ENCODE results near the gene ANXA3.

ANXA3 gene

DNA sequence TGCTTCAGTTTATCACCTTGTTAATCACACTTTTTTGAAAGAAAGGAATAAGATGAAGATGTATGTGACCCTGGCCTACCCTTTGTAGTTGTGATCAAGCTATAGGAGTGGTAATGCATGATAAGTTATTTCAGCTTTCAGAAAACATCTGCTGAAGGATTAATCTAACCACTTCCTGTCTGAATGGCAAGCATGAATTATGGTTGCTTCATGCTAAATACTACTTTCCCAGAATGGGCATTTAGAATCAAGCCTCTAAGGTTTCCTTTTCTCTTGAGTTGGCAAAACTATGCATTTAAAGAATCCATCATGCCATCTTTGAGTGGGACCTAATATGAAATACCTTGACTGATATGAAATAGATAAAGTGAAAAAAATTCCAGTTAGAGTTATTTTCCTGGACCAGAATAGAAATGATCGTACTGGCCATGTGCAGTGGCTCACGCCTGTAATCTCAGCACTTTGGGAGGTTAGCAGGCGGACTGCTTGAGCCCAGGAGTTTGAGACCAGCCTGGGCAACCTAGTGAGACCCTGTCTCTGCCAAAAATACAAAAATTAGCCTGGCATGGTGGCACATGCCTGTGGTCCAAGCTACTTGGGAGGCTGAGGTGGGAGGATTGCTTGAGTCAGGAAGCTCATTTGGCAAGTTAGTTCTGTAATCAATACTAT lies 59.1 kb downstream of the ANXA3 start:
- Mint-ChIP-seq H3K27ac (peak overlapping the region; percentile 5), H3K9me3 (no peaks in the 10 kb centered on the region), H3K27me3 (no peaks in the 10 kb centered on the region), H3K4me3 (no peak overlapping the region), H3K36me3 (no peaks in the 10 kb centered on the region), H3K4me1 (peaks cover 59% of the 10 kb centered on the region)

- no peaks in the 10 kb centered on the region for H3K27me3 Mint-ChIP-seq
- H3K4me3 Mint-ChIP-seq: no peak overlapping the region
- H3K36me3 Mint-ChIP-seq: no peaks in the 10 kb centered on the region
- H3K9me3 Mint-ChIP-seq: no peaks in the 10 kb centered on the region
- peak overlapping the region; percentile 5 for H3K27ac Mint-ChIP-seq
- H3K4me1 Mint-ChIP-seq: peaks cover 59% of the 10 kb centered on the region
Observed at GRCh38 chr4:78611215-78611558, 59.6 kb downstream of the ANXA3 start.

GRCh38 chr4:78612398-78613178 lies 61.0 kb downstream of the ANXA3 start:
- Mint-ChIP-seq H3K9me3 (no peaks in the 10 kb centered on the region), H3K27me3 (no peaks in the 10 kb centered on the region), H3K4me3 (no peak overlapping the region), H3K36me3 (no peaks in the 10 kb centered on the region), H3K4me1 (peaks cover 63% of the 10 kb centered on the region), H3K27ac (no peak overlapping the region)

DNA sequence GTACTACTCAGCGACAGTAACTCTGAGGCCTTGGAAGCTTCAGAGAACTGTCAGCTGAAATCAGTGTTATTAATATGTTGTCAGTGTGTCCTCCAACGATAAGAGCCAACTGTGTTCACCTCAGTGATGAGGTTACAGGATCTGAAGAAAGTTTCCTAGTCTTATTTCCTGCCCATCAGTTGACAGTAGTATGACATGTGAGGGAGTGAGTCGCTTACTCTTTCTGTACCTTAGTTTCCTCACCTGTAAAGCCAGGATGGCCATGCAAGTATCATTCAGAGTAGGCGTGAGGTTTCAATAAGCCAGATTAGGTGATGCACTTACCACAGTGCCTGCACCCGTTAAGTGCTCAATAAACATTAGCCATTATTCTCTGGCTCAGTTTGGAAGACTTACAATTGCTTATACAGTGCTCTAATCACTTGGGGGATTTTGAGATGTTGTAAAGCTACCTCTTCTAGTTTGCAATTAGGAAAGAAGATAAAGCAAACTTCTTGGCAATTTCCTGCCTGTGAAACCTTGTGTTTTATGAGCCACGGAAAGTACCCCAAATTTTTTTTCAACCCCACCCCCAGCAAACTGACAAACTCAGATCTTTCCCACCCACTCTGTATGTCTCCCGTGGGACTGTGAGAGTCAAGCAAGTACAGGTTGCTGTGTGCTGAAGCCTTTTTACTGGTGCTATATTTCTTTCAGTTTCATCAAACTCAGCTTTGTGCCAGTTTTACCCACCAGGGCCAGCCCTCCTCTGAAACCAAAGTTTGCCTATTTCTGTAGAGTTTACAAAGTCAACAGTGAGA lies 62.2 kb downstream of the ANXA3 start:
- H3K4me3 Mint-ChIP-seq: no peak overlapping the region
- H3K36me3 Mint-ChIP-seq: no peaks in the 10 kb centered on the region
- no peaks in the 10 kb centered on the region for H3K9me3 Mint-ChIP-seq
- peaks cover 60% of the 10 kb centered on the region for H3K4me1 Mint-ChIP-seq
- H3K27me3 Mint-ChIP-seq: no peaks in the 10 kb centered on the region
- peak overlapping the region; percentile 68 for H3K27ac Mint-ChIP-seq

- Mint-ChIP-seq H3K4me1 (peaks cover 46% of the 10 kb centered on the region), H3K27ac (no peak overlapping the region), H3K4me3 (no peak overlapping the region), H3K36me3 (no peaks in the 10 kb centered on the region), H3K9me3 (no peaks in the 10 kb centered on the region), H3K27me3 (no peaks in the 10 kb centered on the region)
Observed at GRCh38 chr4:78616046-78616498, 64.5 kb downstream of the ANXA3 start.

DNA sequence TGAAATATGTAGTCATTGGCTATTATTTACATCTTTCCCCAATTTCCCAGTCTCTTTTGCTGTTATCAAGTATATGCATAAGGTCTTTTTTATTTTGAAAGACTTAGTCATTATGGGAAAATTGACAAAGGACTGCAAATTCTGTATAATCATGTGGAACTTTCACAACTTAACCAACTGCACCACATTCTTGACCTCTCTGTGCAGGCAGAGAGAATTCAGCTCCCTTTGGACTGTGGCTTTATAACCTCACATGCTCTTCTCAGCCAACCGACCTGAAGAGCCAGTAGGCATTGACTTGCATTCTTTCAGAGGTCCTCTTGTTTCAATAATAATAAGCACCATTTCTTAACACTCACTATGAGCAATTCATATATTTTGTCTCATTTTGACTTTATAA lies 66.9 kb downstream of the ANXA3 start:
- Mint-ChIP-seq H3K4me3 (no peak overlapping the region), H3K27ac (no peak overlapping the region), H3K4me1 (peaks cover 22% of the 10 kb centered on the region), H3K9me3 (no peaks in the 10 kb centered on the region), H3K27me3 (no peaks in the 10 kb centered on the region), H3K36me3 (no peaks in the 10 kb centered on the region)

DNA sequence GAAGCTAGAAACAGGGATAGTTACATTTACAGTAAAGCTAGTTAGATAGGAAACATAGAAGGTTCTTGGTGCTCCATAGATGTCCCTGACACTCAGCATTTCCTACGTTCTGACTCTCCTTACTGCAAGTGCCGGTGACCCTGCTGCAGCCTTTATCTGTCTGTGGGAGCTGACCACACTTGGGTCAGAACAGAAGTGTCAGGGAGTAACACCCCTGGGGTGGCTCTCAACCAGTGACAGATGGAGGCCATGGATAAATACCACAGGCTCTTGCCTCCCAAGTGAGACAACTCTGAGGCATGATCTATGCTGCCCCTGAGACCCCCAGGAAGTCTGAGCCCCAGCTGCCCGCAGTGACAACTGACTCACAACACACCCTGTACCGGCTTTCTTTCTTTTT lies 69.8 kb downstream of the ANXA3 start:
- Mint-ChIP-seq H3K4me1 (peaks cover 11% of the 10 kb centered on the region), H3K4me3 (no peak overlapping the region), H3K27me3 (no peaks in the 10 kb centered on the region), H3K9me3 (no peaks in the 10 kb centered on the region), H3K36me3 (no peaks in the 10 kb centered on the region), H3K27ac (no peak overlapping the region)

DNA sequence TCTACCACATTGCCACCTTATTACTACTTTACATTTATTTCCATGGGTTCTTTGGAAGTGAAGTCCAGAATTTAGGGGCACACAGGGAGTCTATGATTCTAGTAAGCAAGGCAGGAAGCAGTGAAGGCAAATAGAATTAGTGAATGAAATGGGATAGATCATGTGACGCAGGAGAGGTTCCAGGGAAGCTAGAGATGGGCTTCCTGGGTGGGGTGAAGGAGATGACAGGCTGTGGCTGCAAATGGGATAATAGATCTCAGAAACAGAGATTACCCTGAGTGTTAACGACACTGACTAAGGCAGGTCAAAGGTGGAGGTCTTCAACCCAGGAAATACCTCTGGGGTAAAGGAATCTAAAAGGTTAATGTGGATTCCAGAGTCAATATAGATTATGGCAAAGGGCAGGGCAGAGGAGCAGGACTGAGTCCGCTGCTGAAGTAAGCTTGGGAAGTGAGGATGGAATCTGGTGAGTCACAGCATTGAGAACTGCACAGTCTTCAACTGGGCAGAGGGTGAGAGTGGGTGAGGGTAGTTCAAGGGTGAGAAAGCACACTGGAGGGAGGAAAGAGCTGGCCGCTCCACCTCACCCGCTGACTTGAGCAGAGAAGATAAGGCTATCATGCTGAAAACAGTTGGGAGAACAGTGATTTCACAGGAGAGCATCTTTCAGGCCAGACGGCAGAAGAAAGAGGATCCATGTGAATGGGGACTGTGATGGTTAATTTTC lies 70.8 kb downstream of the ANXA3 start:
- Mint-ChIP-seq H3K27me3 (no peaks in the 10 kb centered on the region), H3K9me3 (no peaks in the 10 kb centered on the region), H3K36me3 (no peaks in the 10 kb centered on the region), H3K27ac (no peak overlapping the region), H3K4me1 (peaks cover 11% of the 10 kb centered on the region), H3K4me3 (no peak overlapping the region)

DNA sequence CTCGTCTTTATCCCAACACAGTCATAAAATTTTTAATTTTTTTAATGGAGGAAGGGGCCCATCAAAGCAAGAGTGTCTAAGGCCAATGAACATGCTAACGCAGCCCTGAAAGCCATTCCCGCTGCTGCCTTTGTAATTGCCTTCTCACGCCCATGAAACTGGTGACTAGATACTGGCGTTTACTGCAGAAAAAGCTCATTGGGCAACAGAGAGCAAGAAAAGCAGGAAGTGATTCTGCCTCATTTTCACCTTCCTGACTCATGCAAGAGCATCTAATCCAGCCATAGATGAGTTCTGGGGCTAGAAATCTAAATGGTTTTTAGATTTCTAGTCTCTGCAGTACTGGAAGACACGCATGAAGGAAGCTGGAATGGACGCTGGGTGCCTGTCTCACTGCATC lies 72.5 kb downstream of the ANXA3 start:
- H3K36me3 Mint-ChIP-seq: no peaks in the 10 kb centered on the region
- no peak overlapping the region for H3K27ac Mint-ChIP-seq
- H3K9me3 Mint-ChIP-seq: no peaks in the 10 kb centered on the region
- H3K4me3 Mint-ChIP-seq: no peak overlapping the region
- peaks cover 10% of the 10 kb centered on the region for H3K4me1 Mint-ChIP-seq
- no peaks in the 10 kb centered on the region for H3K27me3 Mint-ChIP-seq

- Mint-ChIP-seq H3K27ac (no peak overlapping the region), H3K4me1 (peaks cover 11% of the 10 kb centered on the region), H3K27me3 (no peaks in the 10 kb centered on the region), H3K9me3 (no peaks in the 10 kb centered on the region), H3K36me3 (no peaks in the 10 kb centered on the region), H3K4me3 (no peak overlapping the region)
Observed at GRCh38 chr4:78625073-78625472, 73.5 kb downstream of the ANXA3 start.

DNA sequence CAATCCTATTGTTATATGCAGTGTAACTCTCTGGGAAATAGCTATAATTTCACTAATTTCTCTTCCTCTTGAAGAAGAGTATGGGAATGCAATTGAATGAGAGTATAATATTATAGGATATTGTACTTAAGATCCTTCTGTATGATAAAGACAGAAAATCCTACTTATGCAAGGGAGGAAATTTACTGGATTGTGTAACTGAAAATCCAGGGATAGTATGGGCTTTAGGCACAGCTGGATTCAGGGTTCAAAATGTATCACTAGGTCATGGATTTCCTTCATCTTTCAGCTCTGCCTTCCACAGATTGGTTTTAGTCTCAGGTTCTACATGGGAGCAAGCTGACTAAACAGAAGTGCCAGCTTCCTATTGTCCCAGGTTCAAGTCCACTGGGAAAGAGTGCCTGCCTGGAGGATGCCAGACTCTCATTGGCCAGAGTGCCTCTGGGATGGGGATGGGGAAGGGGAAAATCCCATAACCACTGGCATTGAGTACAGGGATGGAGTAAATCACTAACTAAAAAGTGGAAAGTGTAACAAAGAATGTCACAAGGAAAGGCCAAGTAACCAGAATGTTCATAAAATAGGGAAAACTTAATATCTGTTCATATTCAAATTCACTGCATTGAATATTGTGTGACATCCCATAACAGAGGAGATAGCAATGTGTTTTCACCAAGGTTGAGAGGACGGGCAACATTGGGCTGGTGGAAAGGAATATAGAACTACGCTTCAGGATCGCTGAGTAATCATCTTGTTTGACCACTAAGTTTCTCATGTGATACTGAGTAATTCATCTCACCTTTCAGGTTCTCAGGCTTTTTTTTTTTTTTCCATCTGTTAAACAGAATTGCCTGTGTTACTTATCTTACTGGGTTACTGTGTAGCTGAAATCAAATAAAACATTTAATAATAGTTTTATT lies 75.7 kb downstream of the ANXA3 start:
- Mint-ChIP-seq H3K27ac (no peak overlapping the region), H3K27me3 (no peaks in the 10 kb centered on the region), H3K36me3 (no peaks in the 10 kb centered on the region), H3K4me1 (peaks cover 11% of the 10 kb centered on the region), H3K9me3 (no peaks in the 10 kb centered on the region), H3K4me3 (no peak overlapping the region)

- H3K4me1 Mint-ChIP-seq: peaks cover 11% of the 10 kb centered on the region
- no peaks in the 10 kb centered on the region for H3K27me3 Mint-ChIP-seq
- H3K27ac Mint-ChIP-seq: no peak overlapping the region
Observed at GRCh38 chr4:78627966-78628678, 76.6 kb downstream of the ANXA3 start.

GRCh38 chr4:78629991-78630541 lies 78.5 kb downstream of the ANXA3 start:
- Mint-ChIP-seq H3K36me3 (no peaks in the 10 kb centered on the region), H3K4me3 (no peak overlapping the region), H3K27ac (no peak overlapping the region), H3K4me1 (peaks cover 7% of the 10 kb centered on the region), H3K9me3 (no peaks in the 10 kb centered on the region), H3K27me3 (no peaks in the 10 kb centered on the region)

More at GRCh38 chr4:78627966-78628678, 76.6 kb downstream of the ANXA3 start:
- Mint-ChIP-seq H3K9me3 (no peaks in the 10 kb centered on the region), H3K4me3 (no peak overlapping the region), H3K36me3 (no peaks in the 10 kb centered on the region)

- no peaks in the 10 kb centered on the region for H3K36me3 Mint-ChIP-seq
- no peak overlapping the region for H3K27ac Mint-ChIP-seq
- no peaks in the 10 kb centered on the region for H3K27me3 Mint-ChIP-seq
- H3K4me1 Mint-ChIP-seq: peaks cover 7% of the 10 kb centered on the region
- H3K4me3 Mint-ChIP-seq: no peak overlapping the region
- no peaks in the 10 kb centered on the region for H3K9me3 Mint-ChIP-seq
Observed at GRCh38 chr4:78630615-78631014, 79.0 kb downstream of the ANXA3 start.
